GM12865 (cell line): ENCODE results near the gene FMO1.
"Not testable (repeated sequence)": the region's sequence is repeated elsewhere in the genome, so short reads cannot be mapped to it uniquely, and the experiment has no call there.

ENCODE experiments used
- DNase-seq: peaks from one replicate; pipeline ENCODE4 v3.0.0; 2010; ENCODE audit warnings: low read depth
- H3K4me3 ChIP-seq: 2 replicates; pipeline ENCODE4 v1.5.1; 2011; ENCODE audit warnings: mild to moderate bottlenecking, low read depth, low read length, control low read depth
- TF ChIP-seq, protein P1 (sequence below): IDR thresholded peaks from 2 replicates; pipeline ENCODE4 v1.5.1; 2011; ENCODE audit warnings: low read length, control low read depth, low read depth, inconsistent platforms; ENCODE audit not compliant: insufficient read depth; ENCODE audit errors: missing control alignments

FMO1 gene

DNA sequence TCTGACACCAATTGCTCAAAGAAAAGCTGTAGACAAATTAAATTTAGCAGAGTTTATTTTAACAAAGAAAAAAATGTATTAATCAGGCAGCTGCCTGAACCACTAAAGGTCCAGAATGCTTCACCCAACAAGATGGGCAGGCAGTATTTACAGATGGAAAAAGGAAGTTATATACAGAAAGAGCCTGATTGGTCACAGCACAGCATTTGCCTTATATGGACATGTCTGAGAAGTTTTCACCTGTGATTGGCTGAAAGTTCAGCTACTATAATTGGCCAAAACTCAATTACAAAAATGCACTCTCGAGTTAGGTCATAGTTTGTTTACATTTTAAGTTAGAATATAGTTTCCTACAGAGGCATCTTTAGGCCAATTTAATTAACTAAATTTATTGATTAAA is 15.1 kb upstream of the FMO1 start:
- TF ChIP-seq, protein P1, sequence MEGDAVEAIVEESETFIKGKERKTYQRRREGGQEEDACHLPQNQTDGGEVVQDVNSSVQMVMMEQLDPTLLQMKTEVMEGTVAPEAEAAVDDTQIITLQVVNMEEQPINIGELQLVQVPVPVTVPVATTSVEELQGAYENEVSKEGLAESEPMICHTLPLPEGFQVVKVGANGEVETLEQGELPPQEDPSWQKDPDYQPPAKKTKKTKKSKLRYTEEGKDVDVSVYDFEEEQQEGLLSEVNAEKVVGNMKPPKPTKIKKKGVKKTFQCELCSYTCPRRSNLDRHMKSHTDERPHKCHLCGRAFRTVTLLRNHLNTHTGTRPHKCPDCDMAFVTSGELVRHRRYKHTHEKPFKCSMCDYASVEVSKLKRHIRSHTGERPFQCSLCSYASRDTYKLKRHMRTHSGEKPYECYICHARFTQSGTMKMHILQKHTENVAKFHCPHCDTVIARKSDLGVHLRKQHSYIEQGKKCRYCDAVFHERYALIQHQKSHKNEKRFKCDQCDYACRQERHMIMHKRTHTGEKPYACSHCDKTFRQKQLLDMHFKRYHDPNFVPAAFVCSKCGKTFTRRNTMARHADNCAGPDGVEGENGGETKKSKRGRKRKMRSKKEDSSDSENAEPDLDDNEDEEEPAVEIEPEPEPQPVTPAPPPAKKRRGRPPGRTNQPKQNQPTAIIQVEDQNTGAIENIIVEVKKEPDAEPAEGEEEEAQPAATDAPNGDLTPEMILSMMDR: no peak
- peak; percentile 14 for DNase-seq
- no peak overlapping the region for H3K4me3 ChIP-seq

DNA sequence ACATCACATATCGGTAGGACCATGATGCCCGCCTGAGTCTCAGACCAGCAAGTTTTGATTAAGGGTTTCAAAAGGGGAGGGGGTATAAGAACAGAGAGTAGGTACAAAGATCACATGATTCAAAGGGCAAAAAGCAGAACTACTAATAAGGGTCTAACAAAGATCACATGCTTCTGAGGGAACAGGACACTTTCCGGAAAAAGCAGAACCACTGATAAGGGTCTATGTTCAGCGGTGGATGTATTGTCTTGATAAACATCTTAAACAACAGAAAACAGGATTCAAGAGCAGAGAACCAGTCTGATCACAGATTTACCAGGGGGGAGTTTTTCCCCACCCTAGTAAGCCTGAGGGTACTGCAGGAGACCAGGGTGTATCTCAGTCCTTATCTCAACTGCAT is 12.1 kb upstream of the FMO1 start:
- not testable (repeated sequence) for DNase-seq, H3K4me3 ChIP-seq

DNA sequence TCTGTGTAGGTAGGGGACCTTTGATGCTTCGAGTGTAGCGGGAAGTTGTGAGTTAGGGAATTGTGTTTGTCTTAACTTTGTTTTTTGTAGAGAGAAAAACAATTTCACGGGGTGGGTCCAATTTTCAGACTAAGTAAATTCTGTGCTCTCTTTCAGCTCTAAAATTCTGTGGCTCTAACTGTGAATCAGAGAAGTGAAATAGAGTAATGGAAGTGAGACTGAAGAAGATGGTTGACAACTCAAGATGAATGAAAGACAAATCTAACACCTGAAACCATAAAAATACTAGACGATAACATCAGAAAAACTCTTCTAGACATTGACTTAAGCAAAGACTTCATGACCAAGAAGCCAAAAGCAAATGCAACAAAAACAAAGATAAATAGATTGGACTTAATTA is 4.4 kb upstream of the FMO1 start:
- no peak overlapping the region for H3K4me3 ChIP-seq
- DNase-seq: no peak
- TF ChIP-seq, protein P1: no peak

DNA sequence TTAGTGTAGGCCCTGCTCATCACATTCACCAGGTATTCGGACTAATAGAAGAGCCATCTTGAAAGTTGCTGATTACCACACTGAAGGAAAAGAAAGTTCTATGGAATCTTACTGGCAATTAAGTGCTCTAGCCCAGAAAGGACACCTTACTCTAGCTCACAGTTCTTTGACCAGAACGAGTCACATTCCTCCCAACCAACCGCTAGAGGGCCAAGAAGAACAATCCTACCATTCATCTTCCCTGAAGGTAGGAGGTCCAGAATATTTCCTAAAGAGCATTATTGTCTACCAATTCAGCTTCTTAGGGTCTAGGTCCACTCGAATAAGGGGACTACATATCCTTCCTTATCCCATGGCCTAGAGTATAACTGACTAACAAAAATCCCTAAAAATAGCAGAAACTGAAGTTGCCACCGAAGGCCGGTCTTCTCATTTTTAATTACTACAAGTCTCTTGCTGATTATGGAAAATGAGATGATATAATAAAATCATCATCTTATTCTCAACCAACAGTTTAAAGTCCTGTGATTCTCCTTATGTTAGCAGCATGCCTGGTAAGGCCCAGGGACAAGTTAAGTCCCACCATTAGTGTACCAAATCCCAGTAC is 2.7 kb upstream of the FMO1 start:
- no peak overlapping the region for H3K4me3 ChIP-seq
- TF ChIP-seq, protein P1: peak; percentile 86
- peak; percentile 45 for DNase-seq

DNA sequence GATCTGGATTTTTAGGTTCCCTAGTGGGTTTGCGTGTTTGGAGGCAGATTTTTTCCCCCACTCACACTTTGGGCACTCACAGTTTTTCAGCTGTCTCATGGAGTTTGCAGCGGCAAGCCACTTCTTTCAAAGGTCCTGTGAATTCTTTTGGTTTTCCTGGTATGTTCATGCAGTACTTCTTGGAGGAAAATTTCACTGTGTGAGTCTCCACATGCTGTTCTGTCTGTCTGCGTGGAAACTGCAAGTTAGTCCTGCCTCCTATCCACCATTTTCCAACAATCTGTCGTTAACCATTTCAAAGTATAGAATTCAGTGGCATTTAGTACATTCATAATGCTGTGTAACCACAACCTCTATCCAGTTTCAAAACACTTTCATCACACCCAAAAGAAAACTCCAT is 793 bp upstream of the FMO1 start:
- DNase-seq: no peak
- H3K4me3 ChIP-seq: no peak overlapping the region
- TF ChIP-seq, protein P1: no peak

DNA sequence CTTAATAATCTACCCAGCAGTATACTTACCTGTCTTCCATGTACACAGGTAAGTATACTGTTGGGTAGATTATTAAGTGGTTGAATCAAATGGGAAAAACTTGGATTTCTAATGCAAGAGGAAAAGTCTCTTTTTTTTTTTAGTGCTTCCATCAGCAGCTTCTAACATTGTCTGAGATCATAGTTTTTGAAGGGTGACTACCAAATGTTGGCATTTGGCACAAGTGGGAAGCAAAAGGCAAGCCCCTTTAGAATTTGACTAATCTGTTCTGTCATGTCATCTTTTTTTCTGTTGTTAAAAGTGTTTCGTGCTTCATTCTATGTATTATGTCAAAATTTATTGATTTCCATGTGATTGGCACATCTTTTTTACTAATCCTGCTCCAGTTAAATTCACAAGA is 547 bp downstream of the FMO1 start:
- no peak overlapping the region for H3K4me3 ChIP-seq
- TF ChIP-seq, protein P1: no peak
- no peak for DNase-seq

DNA sequence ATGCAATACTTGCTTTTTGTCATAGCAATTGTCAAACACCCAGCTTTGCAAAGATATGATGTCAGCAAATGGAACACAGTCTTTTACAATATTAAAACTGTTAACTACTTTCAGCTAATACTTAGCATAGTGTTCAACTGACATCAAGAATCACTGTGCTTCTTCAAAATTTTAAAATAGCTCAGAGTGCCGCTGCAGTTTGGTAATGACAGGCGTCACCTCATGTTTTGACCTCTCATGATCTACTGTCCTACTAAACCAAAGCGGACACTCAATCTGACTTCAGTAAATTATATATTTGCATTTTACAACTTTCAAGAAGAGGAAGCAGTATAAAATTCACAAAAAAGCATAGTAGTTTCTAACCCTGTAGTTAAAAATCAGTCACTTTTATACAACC is 2.0 kb downstream of the FMO1 start:
- TF ChIP-seq, protein P1: no peak
- no peak overlapping the region for H3K4me3 ChIP-seq
- DNase-seq: no peak
